GM19452 (cell line): ENCODE data around the gene RFTN1.

Experiments used
- ATAC-seq: cut with Tn5 transposase; IDR thresholded peaks from one replicate; pipeline ENCODE4 v1.9.1; 2021; ENCODE audit not compliant: unreplicated experiment

The RFTN1 gene

DNA sequence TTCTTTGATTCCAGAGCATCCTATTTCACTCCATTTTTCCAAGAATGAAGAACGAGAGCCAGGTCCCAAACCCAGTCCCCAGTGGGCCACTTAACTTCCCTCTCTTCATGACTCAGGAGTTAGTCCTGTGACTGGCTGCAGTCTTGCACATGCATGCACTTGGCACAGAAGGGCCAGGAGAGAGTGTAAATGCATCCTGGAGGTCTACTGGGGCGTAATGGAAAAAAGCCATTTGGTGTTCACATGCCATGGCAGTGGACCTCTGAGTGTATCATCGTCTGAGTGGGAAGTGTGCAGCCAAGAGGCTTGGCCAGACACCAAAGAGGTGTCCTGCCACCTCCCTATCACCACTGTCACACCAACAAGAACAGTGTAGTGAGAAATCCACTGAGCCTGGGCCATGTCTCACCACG is 15.1 kb upstream of the RFTN1 start:
- no peak for ATAC-seq

DNA sequence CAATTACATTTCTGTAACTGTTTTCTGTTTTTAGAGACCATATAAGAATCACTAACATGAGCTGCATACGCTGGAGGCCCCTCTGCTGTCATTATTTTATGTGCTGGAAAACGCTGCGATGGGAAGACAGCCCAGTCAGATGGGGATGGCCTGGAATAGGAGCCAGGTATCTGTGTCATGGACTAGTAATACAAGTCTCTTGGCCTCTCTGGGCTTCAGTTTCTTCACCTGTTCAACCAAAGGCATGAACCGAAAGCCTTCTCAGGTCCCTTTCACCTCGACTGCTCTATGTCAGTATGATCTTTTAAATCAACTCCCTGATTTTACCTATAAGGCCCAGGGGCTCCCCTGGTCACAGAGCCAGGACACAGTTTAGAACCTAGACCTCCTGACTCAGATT is 14.6 kb upstream of the RFTN1 start:
- ATAC-seq = no peak

DNA sequence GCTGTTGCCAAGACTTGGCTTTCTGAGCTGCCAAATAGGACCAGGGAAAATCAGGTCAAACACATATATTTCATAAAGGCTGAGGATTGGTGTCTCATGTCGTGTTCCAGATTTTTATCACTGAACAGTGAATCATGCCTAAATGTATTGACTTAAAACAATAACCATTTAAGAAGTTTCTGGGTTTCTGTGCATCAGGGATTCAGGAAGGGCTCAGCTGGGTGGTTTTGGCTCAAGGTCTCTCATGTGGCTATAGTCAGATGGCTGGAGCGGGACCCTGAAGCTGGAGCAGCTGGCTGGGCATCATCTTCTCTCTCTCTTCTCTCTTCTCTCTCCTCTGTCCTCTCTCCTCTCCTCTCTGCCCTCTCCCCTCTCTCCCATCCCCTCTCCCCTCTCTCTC is 10.7 kb upstream of the RFTN1 start:
- no peak for ATAC-seq

DNA sequence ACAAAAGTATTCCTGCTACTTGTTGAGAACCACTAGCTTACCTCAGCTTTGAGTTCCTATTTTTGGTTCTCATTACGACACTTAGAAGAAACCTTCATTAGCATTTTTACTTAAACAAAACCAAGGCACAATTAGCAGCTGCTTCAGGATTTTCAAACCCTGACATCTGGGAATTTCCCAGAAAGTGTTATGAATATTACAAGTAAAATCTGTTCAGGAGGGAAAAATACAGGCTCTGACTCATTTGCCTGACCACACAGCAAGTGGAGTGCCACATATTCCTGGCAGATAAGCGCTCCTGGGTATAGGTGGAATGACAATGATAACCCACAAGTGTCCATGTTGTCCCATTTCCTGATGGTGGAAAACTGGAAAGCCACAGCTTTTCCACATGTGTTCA is 10.3 kb upstream of the RFTN1 start:
- ATAC-seq = no peak

DNA sequence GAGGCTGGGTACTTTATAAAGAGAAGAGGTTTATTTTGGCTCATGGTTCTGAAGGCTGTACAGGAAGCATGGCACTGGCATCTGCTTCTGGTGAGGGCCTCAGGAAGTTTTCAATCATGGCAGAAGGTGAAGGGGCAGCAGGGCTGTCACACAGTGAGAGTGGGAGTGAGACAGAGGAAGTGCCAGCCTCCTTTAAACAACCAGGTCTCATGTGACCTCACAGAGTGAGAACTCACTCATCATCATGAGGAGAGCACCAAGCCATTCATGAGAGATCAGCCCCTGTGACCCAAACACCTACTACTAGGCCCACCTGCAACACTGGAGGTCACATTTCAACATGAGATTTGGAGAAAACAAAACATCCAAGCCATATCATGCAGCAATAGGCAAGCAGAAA is 9.3 kb upstream of the RFTN1 start:
- no peak for ATAC-seq

DNA sequence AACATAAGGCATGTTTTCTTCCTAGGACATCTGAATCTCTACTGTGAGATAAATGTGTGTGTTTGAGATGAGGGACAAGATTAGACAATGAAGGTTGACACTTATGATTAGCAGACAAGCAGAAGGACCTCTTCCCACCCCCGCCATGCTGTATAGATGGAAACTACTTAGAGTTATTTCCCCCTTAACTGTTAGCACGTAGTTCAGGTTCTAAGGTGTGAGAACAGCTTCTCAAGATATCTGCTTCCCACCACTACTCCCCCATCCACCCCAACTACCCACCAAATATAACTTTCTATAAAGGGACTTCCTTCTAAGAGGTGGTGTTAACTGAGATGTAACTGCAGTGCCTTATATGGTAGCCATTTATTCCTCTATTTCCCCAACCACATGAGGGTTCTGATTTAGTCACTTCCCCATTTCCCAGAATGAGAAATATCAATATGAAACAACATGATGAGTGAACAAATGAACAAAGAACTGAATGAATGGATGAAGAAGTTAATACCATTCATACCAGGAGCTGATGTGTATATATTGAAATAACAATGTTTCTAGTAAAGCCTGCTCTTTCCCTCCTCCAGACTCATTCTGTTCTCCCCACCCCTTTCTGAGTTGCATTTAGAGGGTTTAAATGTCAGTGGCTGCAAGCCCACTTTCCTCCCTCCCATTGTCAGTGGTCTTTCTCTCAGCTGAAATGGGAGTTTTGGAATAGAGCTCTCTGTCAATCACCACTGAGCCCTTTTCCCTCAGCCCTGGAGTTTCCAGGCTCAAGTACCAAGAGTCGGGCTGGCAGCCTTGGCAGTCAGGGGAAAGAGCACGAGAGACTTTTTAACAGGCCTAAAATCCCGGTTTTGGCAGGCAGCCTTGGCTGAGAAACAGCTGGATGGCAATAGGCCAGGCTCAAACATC is 7.7 kb upstream of the RFTN1 start:
- ATAC-seq = peak; percentile 47

DNA sequence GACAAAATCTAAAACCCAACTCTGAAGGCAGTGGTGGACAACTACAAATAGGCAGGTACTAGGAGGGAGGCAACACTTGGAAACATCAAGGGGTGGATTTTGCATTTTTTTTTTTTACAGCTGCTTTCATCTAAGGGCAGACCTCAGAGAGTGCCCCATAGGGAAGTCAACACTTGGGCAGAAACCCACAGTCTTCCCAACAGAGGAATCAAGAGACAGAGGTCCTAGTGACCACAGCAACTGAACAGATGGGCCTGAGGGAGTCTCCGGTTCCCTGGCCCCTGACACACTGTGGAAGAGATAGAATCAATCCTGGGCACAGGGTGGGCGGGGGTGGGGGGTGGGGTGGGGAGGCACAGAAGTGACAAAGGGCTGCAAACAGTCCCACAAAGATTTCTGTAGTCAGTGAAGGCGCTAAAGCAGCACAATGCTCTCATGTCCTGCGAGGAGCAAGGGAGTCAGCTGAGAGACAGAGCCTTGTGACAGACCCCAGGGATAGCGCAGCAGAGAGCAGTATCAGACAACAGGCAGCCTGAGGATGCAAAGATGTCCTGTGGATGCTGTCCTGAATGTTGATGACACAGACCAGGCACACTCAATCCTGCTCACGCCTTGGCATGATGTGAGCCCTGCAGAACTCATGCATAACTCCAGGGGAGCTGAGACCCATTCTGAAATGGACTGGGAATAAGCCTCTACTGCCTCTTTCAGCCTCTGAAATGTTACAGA is 6.9 kb upstream of the RFTN1 start:
- no peak for ATAC-seq

DNA sequence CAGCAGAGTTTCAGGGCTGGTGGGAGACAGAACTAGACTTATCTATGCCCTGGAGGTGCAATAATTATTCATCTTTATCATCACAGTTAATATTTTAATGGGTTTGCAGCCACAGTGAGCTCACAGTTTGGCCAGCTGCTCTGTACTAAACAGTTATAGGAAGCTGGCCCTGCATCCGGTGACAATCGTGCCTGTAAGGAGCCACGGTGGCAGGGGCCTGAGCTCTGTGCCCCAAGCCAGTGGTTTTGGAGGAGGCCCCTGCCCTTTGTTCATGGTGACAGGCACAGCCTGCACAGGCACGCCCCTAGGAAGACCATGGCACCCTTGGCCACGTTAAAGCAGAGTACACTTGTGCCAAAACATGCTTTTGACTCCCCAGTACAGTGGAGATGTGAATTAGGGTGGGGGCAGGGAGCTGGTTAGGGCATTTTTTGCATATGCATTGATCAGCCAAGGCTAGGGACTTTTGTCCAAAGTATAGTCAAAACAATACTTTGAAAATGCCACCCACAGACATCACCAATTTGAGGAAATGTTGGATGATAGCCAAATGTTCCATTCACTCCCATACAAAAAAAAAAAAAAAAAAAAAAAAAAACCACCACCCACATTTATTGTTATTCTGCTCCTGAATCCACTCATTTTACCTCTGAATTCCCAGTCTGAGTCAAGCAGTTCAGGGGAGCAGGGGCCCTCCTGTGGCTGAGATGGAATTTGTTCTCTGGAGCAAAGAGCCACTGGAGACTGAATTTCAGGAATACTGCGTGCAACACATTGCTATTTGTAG is 3.4 kb upstream of the RFTN1 start:
- ATAC-seq = peak; percentile 23

DNA sequence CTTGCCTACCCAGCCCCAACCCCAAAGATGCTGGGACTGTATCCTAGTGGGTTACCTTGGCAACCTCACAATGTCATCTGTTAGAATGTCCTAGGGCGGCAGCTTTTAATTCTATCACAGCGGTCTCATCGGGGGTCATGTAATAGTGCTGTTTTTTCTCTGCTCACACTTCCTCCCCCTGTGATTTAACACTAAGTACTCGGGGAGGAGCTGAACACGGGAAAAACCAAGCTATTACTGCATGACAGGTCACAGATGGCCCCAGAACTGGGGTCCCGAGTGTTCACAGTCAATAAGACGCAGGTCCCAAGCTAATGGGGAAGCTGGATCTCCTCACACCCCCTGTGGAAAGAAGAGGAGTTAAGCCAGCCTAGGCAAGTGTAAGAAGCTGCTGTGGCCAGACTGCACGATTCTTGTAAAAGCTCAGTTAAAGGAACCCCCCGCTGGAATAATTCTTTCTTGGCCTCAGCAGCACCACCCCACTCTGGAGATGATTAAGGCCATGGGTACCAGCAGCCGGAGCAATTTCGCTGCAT is 2.5 kb upstream of the RFTN1 start:
- no peak for ATAC-seq

DNA sequence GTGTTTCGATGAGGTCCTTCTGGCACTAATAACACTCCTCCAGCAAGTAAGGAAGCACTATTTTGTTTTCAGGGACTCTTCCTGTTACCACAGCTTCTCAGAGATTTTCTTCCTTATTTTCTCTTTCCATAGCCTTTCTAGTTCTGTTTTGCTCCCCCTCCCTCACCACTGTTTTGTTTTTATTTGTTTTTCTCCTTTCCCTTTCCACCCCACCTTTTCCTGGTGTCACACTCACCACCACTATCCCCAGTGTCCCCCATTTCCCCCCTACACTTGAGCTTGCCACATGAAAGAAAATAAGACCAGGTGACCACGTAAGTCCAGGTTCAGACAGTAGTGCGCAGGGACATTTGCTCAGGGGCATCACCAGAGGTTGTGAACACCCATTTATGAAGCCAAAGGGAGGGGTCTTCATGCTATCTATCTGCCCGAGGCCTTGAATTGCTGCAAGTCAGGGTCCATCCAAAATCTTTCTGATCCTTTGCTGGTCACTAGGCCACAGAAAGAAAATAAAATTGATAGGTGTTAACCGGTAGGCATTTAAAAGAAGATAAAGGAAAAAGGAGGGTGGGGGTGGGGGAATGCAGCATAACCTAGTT is 1.4 kb upstream of the RFTN1 start:
- ATAC-seq = no peak

DNA sequence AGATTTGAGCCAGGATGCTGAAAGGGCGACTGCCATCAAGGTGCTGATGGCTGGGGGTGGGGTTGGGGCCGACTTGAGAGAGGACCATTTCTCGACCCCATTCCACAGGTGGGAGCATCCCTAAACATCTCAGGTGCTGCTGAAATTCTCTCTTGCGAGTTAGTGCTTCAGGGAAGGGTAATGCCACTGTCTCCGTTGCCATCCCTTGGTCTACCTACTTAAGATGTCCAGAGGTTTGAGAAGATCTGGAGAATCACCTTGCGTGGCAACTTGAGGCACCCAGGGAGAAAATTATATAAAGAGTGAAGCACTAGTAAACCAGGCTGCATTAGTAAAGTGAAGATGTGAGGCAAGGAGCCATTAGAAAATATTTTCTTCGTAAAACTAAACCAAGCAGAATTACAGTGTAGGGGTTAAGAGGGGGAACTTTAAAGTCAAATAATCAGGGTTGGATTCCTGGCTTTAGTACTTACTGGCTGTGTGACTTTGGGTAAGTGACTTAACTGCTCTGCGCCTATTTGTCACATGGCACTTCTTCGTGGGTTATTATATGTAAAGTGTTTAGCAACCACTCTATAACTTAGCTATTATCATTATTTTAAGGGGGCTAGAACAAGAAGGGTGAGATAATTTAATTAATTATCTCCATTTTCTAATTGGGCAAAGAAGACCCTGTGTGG is 662 bp upstream of the RFTN1 start:
- no peak for ATAC-seq

DNA sequence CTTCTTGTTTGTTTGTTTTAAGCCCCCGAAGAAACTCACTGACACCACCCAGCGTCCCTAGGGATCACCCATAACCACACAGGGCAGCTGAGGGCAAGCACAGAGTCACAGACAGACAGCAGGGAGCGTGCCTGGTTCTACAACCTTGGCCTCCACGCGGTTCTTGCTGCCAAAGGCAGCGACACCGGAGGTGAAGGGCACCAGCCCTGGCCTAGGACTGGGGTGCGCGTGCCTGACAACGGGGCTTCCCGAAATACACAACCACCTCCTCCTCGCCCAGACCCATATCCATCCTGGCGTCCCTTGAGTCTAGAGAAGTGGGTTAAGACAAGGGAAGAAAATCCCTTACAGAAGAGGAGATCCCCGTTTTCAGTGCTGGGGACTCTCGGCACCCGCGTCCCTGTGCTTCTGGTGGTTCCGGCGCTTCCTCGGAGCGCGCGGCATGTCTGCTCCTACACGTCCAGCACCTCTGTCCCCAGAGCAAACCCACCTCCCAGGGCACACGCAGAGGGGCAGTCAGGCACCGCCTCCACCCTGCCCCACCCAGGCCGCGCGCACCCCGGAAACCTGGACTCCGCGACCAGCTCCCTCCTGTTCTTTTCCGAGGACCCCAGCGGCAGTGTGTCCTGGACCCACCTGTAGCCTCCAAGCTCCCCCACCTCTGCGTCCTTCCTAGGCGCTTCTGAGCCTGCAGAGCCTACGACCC is 911 bp downstream of the RFTN1 start:
- ATAC-seq = peak; percentile 11

DNA sequence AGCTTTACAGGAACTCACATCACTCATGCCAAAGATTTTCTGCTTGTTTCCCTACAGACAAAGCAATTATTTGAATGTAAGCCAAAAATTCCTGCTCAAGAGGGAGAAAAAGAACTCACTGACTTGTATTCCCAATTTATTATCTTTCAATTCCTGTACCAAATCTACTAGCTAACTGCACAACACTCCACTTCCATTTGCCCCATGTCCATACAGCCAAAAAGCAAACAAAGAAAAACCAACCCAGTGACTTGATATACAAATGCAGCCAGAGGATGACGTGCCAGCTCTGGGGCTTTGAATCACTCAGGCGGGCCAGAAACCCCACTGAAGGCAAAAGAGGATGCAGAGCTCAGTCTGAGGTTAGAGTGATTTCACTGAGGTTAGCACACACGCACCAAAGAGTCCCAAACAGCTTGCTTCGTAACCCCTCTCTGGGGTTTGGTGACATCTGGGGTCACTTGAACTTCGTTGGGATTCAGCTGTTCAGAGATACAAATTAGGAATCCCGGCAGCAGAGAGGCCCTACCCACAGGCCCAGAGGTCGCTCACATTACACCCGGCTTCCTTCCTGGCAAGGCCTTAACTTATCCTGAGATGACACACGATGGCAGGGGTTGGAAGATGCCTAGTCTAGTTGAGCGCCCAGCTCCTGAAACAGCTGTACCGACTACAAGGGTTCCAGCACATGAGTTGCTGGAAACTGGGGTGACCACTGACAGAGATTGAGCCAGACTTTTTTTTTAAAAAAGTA is 1.6 kb downstream of the RFTN1 start:
- ATAC-seq = peak; percentile 47

DNA sequence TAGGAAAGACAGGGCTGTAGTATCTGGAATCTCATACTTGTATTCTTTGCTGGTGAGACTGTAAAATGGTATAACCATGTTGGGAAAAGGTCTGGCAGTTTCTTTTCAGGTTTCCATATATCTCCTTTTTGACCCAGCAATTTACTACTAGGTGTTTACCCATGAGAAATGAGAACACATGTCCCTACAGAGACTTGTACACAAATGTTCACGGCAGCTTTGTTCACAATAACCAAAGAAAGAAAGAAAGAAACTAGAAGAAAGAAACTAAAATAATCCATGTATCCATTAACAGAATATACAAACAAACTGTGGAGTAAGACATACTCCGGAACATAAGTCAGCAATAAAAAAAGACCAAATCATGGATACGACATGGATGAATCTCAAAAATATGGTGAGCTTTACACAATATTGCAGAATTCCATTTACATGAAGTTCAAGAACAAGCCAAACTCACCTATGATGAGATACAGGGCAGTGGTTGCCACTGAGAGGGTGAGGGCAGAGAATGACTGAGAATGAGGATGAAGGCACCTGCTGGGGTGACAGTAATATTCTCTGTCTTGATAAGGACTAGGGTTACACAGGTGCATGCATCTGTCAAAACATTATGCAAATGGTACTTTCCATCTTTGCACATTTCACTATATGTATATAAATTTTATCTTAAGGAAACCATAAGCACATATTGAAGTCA is 2.7 kb downstream of the RFTN1 start:
- ATAC-seq = no peak

DNA sequence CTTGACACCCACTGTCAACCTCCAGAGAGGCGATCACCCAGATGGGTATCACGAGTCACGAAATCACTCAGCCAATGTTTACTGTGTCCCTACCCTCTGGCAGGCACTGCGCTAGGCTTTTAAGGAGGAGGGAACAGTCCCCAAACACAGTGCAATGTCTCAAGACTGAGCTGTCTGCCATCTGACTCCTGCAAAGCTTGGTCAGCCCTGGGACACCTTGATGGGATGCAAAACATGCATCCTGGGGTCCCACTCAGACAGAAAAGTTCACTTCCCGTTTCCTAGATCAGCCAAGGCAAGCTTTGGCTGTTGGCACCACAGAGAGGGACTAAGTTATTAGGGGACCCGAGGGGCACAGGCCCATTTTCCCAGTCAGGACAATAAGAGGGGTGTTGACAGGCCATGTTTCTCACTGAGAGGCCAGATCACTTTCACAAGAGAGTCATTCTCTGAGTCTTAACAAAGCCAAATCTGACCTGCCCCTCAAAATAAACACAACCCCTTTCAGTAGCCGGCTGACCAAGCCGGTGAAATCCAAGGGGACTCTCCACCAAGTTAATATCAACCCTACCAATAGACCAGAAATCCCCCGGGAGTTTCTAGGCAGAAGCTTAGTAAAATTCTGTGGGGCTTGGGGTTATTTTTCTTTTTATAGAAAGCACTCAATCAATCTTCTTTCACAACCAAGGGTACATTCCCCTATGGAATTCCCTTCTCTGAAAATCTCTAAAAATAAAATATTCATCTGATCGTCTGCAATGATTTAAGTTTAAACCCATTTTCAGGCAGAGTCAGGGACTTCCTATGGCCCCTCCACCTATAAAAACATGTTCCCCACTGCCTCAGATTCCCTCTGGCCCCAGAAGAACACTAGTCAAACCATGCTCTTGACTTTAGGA is 3.5 kb downstream of the RFTN1 start:
- peak; percentile 29 for ATAC-seq

DNA sequence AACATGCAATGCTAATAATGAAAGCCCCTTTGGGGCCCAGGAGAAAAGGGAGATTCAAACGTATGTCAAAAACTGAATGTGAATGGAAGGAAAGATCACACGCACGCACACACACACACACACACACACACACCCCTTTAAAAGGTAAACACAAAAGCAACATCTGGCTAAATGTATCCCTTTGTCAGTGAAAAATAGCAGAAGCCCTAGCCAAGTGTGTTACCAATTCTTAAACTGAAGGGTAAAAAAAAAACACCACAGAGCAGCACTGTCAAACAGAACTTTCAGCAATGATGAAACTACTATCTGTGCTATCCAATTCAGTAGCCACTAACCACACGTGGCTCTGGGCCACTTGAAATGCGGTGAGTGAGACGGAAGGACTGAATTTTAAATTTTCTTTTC is 4.9 kb downstream of the RFTN1 start:
- ATAC-seq = no peak

DNA sequence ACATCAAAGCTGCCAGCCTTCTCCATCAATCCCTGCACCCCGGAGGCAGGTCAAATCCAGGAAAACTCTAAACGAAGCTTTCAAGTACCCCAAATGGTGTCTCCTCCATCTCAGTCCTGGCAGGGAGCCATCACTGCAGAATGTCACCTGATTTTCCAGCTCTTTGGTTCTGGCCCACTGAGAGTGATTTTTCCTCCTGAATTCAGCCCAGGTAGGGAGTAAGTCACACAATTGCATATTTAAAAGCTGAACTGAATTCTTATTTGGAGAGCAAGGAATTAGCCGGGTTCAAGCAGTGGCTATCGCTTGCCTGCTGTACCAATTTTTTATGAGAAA is 5.3 kb downstream of the RFTN1 start:
- ATAC-seq = no peak
